A549 (cell line): Measurements from ENCODE around the gene CUL4A.

Experiments used
- BCL3 ChIP-seq: fragments of >200 bp; sonication (Bioruptor Twin); formaldehyde crosslinking; IDR thresholded peaks from 3 replicates; pipeline ENCODE4 v1.6.1; 2016
- BHLHE40 ChIP-seq: IDR thresholded peaks from 2 replicates; pipeline ENCODE4 v1.6.1; 2012; ENCODE audit warnings: low read depth, low read length, inconsistent platforms
- CEBPB ChIP-seq, 2 experiments: fragments of >200 bp in 1 of 2; sonication (Bioruptor Twin) in 1 of 2; formaldehyde crosslinking in 1 of 2; IDR thresholded peaks; 2 replicates each; pipeline ENCODE4 v1.6.1; 2012 to 2016
- EP300 ChIP-seq, 2 experiments: fragments of >200 bp; sonication (Bioruptor Twin); formaldehyde crosslinking; IDR thresholded peaks; 2 replicates in 1 of 2; 3 replicates in 1 of 2; pipeline ENCODE4 v1.6.1; 2016 to 2017
- FOXS1 ChIP-seq: fragments of 250-450 bp; sonication (Bioruptor Pico); IDR thresholded peaks from 2 replicates; pipeline ENCODE4 v1.5.0; 2020; ENCODE audit warnings: mild to moderate bottlenecking, moderate library complexity
- JUN ChIP-seq, 2 experiments: fragments of >200 bp; sonication (Bioruptor Twin); formaldehyde crosslinking; IDR thresholded peaks; 2 replicates in 1 of 2; 3 replicates in 1 of 2; pipeline ENCODE4 v1.6.1; 2016 to 2017
- RAD21 ChIP-seq, 2 experiments: fragments of >200 bp in 1 of 2; sonication (Bioruptor Twin) in 1 of 2; formaldehyde crosslinking in 1 of 2; IDR thresholded peaks in 1 of 2; conservative IDR thresholded peaks in 1 of 2; 2 replicates in 1 of 2; 3 replicates in 1 of 2; pipeline ENCODE4 v1.6.1; 2012 to 2018; ENCODE audit warnings: inconsistent platforms in 1 of 2
- RNF2 ChIP-seq: fragments of 200-600 bp; sonication (generic); IDR thresholded peaks from 2 replicates; pipeline ENCODE4 v1.6.1; 2016; ENCODE audit warnings: low read depth, mild to moderate bottlenecking, antibody characterized with exemption, moderate library complexity, borderline replicate concordance
- ZFP36 ChIP-seq: fragments of 450-650 bp; IDR thresholded peaks from 2 replicates; pipeline ENCODE4 v1.6.1; 2014; ENCODE audit warnings: borderline replicate concordance; ENCODE audit not compliant: partially characterized antibody
- TF ChIP-seq, protein P1 (sequence below): fragments of >200 bp; sonication (Bioruptor Twin); formaldehyde crosslinking; IDR thresholded peaks from 3 replicates; pipeline ENCODE4 v1.5.1; 2016

GRCh38 chr13:113223070-113223469 is 13.7 kb downstream of the CUL4A start:
- TF ChIP-seq, protein P1, sequence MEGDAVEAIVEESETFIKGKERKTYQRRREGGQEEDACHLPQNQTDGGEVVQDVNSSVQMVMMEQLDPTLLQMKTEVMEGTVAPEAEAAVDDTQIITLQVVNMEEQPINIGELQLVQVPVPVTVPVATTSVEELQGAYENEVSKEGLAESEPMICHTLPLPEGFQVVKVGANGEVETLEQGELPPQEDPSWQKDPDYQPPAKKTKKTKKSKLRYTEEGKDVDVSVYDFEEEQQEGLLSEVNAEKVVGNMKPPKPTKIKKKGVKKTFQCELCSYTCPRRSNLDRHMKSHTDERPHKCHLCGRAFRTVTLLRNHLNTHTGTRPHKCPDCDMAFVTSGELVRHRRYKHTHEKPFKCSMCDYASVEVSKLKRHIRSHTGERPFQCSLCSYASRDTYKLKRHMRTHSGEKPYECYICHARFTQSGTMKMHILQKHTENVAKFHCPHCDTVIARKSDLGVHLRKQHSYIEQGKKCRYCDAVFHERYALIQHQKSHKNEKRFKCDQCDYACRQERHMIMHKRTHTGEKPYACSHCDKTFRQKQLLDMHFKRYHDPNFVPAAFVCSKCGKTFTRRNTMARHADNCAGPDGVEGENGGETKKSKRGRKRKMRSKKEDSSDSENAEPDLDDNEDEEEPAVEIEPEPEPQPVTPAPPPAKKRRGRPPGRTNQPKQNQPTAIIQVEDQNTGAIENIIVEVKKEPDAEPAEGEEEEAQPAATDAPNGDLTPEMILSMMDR: no peak
- no peak for TF ChIP-seq JUN (IDR thresholded peaks at IDR 0.05)
- TF ChIP-seq ZFP36: no peak
- TF ChIP-seq EP300 (IDR thresholded peaks at IDR 0.05): no peak
- no peak for TF ChIP-seq RAD21 (conservative IDR thresholded peaks at IDR 0.05 in 1 of 2, IDR thresholded peaks at IDR 0.05 in 1 of 2)
- TF ChIP-seq BCL3: no peak
- no peak for TF ChIP-seq FOXS1 (CRISPR knock-in tag)
- TF ChIP-seq CEBPB (IDR thresholded peaks at IDR 0.05): no peak
- TF ChIP-seq BHLHE40: no peak
- TF ChIP-seq RNF2: no peak
